HL-60/S4 (cell line): Measurements from ENCODE around the gene HM13.
"Not testable (repeated sequence)": the region's sequence is repeated elsewhere in the genome, so short reads cannot be mapped to it uniquely, and the experiment has no call there.

ENCODE experiments used
- in situ Hi-C: fragments of 300-500 bp; cut with MboI; formaldehyde crosslinking; loops from 2 replicates; pipeline ENCODE4 v1.14.3; 2022; ENCODE audit warnings: low sequenced_read_pairs

Gene HM13, protein sequence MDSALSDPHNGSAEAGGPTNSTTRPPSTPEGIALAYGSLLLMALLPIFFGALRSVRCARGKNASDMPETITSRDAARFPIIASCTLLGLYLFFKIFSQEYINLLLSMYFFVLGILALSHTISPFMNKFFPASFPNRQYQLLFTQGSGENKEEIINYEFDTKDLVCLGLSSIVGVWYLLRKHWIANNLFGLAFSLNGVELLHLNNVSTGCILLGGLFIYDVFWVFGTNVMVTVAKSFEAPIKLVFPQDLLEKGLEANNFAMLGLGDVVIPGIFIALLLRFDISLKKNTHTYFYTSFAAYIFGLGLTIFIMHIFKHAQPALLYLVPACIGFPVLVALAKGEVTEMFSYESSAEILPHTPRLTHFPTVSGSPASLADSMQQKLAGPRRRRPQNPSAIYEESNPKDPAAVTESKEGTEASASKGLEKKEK

DNA sequence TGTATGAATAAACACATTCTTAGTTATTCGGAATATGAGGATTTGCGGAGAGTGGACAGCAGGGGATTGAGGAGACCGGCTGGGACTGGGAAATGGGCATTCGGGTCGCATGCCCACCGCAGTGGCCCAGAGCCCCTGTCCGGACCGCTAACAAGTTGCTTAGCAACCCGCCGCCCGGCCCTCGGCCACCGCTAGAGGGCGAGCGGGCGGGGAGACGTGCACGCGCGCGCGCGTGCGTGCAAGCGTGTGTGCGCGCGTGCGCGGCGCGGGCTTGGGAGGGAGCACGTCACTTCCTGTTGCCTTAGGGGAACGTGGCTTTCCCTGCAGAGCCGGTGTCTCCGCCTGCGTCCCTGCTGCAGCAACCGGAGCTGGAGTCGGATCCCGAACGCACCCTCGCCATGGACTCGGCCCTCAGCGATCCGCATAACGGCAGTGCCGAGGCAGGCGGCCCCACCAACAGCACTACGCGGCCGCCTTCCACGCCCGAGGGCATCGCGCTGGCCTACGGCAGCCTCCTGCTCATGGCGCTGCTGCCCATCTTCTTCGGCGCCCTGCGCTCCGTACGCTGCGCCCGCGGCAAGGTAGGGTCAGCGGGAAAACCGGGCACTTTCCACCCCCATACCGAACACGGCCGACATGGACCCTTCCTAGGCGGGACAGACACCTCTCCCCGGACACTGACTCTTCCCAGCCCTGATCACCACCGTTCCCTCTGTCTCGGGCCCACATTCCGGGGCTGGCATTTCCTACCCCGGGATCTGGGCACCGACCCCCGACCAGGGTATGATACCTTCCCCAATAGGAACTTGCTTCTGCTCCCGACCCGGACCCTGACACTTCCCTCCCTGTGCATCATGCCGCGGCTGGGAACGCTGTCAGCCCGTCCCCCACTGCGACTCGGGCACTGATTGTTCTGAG is at the start of gene HM13:
HM13 (plus strand) TSS at position 289 of the 918 bp plus-strand sequence; CDS start at position 399, 110 bp downstream.
- in situ Hi-C loops, result no loop called here

DNA sequence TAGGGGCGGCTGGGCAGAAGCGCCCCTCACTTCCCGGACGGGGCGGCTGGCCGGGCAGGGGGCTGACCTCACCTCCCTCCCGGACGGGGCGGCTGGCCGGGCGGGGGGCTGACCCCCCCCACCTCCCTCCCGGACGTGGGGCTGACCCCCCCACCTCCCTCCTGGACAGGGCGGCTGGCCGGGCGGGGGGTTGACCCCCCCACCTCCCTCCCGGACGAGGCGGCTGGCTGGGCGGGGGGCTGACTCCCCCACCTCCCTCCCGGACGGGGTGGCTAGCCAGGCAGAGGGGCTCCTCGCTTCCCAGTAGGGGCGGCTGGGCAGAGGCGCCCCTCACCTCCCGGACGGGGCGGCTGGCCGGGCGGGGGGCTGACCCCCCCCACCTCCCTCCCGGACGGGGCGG is 43.3 kb upstream of the HM13 start:
- in situ Hi-C loops, result not testable (repeated sequence)

DNA sequence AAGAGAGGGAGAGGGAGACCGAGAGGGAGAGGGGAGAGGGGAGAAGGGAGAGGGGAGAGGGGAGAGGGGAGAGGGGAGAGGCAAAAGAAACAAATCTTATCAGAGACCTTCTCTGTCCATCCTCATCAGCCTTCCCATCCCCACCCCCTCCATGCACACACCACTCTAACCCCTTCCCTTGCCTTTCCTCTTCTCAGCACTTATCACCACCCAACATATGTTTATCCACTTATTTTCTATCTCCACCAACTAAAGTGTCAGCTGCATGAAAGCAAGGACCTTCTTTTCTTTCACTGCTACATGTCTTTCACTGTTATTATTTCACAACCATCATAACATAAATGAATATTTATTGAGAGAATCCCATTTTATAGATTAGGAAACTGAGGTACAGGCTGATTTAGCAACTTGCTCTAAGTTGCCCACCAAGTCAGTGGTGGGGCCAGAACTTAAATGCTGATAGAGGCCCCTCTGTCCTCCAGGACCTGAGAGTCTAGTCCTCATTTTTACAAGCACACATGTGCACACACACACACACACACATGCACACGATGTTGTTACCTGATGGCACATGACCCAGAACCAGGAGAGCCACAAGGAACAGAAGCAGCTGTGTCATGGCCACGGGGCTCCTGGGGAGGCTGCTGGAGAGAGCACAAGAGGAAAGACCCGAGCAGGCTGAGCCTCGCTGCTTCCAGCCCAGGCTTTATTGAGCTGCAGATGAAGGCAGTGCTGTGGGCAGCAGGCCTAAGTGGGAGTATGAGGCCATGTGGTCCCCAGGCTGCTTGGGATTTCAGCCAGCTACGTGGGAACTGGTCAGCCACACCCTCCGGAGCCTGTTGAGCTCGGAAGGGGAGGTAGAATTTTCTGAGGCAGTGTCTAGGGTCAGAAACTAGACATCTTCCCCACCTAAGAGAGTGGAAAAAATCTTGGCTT is 41.6 kb upstream of the HM13 start:
- in situ Hi-C loops, result no loop called here

DNA sequence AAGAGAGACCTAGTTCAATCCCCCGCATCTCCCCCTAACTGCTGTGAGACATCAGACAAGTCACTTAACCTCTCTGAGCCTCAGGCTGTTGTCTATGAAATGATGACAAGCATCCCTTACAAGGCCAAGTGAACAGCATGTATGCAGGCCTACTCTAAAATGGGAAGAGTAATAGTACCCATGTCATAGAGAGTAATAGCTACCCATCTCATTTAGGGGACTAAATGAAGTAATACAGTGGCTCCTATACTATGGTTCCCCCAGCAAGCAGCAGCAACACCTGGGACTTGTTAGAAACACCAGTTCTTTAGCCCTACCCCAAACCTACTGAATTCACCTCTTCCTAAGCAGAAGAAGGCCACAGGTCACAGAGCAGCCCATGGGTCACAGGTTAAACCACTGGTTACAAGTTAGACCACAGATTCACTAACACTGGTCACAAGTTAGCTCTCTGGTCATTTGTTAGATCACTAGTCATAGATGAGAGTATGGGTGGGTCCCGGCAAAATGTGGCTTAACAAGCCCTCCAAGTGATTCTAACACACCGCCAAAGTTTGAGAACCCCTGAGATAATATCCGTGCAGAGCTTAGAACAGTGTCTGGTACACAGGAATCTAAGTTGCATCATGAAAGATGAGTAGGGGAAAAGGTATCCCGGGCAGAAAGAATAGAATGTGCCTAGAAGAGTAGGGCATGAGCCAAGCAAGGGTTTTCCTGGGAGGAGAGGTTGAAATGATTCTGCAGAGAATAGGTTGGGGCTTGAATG is 40.7 kb upstream of the HM13 start:
- in situ Hi-C loops, result no loop called here

DNA sequence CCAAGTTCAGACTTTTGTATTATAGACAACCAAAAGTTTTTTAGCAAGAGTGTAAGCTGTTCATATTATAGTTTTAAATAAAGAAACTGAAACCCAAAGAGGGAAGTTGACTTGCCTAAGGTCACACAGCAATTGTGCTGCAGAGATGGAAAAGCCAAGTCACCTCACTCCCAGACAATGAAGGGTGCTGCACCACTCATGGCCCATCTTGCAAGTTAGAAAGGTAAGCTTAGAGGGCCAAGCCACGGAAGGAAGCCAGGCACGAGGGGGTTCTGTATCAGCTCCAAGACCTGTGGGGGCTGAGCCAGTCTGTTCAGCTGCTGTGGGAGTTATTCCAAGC is 40.2 kb upstream of the HM13 start:
- in situ Hi-C loops, result no loop called here

DNA sequence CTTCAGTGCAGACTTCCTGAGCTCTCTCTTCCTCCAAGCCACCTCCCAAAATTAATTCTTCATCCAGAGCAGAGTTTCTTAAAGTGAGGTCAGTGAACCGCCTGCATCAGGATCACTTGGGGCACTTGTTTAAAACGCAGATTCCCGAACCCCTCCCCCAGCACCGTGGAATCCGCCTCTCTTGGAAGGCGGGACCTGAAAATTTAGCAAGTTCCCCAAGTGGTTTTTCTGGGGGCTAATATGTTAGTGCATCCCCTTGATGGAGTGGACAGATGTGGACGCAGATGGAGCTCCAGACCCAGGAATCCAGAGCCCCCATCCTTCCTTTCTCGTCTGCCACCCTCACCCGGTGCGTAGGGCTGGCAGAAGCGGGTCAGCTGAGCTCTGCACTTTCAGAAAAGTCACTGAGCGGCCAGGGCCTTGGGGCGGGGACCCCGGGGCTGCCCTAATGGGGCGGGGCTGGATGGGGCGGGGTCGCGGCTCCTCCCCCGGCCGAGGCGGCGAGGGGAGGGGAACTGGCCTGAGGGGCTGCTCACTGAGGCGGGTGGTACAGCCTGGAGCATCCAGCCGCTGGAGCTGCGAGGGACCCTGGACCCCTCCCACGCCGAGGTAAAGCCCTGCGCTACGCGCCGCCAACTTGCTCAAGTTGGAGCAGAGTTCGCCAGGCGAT is 39.3 kb upstream of the HM13 start, which contains the start of the genes DEFB124 and REM1:
DEFB124 (minus strand) TSS at position 370 of the 670 bp plus-strand sequence. CDS start 2,114 bp downstream, outside the sequence.
REM1 (plus strand) TSS at position 531 of the 670 bp plus-strand sequence. CDS start 1,158 bp downstream, outside the sequence.
- in situ Hi-C loops, result no loop called here

DNA sequence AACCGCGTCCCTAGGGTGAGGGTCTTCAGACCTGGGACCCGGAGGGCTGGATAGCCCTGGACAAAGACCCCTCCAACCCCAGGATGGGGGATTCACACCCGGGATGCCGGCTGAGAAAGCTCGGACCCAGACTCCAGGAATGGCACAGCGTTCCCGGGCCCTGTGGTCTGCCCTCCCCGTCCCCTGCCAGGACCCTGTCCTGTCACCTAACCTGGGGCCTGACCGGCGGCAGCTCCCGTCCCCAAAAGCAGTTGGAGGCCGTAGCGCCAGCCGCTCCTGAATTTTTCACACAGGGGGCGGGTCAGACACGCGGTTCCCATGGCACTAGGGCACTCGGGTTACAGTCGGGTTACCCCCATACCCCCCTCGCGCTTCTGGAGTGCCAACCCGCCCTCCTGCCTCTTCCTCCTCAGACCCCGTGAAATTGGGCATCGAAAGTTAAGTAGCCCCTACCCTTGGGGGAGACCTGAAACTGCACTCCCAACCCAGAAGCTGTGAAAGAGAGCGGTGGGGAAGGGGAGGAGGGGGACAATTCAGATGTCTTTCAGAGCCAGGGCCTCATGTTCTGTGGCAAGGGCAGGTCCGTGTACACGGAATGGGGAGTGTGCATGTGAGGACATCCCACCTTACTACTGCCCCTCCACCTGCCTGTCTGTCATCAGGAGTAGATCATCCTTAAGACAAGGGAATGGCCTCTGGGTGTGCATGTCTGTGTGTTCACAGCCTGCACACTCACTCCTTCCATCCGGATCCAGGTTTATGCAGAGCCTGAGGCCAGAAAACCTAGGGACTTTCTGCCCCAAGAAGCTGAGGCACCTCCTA is 38.6 kb upstream of the HM13 start:
- in situ Hi-C loops, result no loop called here

DNA sequence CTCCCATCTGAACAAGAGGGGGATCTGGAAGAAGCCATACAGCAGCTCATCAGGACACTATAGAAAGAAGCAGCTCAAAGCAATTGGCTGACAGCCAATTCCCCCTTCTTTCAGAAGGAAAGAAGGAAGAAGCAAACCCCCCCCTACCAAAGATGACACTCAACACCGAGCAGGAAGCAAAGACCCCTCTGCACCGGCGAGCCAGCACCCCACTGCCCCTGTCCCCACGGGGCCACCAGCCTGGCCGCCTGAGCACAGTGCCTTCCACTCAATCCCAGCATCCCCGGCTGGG is 38.0 kb upstream of the HM13 start:
- in situ Hi-C loops, result no loop called here

DNA sequence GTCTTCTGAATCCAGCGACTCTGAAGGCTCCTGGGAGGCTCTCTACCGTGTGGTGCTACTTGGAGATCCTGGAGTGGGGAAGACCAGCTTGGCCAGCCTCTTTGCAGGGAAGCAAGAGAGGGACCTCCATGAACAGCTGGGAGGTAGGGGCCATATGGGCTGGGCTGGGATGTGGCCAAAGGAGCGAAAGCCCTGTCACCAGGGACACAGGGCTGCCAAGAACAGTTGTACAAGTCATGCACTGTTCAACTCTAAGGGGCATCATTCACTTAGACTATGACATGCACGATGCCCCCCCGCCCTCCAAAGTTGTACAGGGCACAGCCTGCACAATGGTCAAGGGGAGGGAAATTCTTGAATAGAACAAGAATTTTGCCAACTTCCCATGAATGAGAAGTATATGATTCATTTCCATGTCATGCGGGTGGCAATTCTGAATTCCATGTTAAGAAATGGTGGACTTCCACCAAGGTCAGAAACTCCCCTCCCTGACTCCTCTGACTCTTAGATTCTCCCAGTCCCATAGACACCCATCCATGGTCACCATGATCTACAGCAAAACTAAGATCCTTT is 37.5 kb upstream of the HM13 start:
- in situ Hi-C loops, result no loop called here

DNA sequence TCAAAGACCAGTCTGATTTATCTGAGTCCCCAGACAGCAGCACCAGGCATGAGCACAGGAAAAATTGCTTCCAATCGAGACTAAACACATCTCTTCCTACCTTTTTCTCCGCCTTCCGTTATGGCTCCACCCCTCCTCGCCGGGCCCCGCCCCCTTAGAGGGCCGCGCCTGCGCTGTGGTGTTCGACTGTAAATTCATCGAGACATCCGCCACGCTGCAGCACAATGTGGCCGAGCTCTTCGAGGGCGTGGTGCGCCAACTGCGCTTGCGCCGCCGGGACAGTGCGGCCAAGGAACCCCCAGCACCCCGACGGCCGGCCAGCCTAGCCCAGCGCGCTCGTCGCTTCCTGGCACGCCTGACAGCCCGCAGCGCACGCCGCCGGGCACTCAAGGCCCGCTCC is 30.2 kb upstream of the HM13 start:
- in situ Hi-C loops, result no loop called here

DNA sequence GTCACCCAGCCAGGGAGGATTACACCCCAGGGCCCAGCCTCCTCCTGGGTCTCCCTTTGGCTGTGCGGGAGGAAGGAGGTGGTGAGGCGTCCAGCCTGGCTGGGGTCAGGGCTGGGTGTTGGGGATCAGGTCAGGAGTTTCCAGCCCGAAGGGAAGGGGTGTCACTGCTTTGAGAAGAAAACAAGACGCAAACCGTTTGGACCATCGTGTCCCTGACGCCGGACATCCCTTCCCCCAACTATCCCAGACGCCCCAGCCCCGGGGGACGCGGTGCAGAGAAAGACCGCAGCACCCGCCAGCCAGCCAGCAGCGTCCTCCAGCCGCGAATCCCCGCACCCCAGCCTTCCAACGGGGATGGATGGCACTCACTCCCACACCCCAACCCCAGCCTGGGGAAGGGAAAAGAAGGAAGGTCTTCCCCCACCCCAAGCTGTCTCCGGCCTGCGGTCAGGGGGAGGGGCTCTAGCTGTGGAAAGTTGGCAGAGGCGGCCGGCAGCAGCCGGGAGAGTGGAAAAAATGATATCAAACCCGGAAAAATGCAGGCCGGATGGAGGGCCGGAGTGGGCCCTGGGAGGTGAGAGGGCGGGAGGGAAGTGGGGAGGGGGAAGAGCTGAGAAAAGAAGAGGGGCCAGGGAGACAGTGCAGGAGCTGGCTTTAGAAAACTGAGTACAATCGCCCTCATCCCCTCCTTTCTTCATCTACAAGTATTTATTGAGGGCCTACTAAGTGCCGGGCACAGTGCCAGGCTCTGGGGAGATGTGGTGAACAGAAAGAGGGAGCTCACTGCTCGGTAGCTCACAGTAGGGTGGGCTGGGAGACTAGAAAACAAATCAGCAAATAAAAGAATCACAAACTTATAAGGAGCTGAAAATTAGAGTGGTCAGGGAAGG is 28.5 kb upstream of the HM13 start:
- in situ Hi-C loops, result no loop called here

DNA sequence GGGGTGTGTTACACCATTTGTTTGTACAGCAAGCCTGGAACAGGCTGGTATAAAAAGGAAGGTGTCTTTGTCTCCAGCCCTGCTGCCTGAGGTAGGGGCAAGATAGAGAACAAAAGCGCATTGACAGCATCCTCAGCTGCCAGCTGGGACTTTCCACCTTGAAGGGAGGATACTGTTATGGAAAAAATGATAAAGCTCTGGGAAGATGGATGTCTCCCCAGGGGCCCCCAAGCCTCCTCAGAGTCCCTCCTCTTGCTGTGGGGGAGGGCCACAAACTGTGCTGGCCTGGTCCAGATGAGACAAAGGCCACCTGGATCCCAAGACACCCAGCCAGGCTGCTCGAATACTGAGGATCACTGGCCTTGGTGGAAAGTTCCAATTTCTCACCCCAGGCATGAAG is 26.1 kb upstream of the HM13 start:
- in situ Hi-C loops, result no loop called here

DNA sequence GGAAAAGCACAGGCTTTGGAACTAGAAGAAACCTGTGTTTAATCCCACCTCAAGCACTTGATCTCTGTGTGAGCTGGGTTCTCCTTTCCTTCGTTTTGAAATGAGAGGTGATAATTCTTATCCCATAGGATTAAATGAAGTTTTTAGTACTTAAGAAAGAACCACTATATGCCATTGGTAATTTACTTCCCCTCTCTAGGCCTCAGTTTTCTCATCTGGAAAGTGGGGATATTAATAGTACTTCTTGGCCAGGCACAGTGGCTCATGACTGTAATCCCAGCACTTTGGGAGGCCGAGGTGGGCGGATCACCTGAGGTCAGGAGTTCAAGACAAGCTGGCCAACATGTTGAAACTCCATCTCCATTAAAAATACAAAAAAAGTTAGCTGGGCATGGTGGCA is 25.1 kb upstream of the HM13 start:
- in situ Hi-C loops, result no loop called here

DNA sequence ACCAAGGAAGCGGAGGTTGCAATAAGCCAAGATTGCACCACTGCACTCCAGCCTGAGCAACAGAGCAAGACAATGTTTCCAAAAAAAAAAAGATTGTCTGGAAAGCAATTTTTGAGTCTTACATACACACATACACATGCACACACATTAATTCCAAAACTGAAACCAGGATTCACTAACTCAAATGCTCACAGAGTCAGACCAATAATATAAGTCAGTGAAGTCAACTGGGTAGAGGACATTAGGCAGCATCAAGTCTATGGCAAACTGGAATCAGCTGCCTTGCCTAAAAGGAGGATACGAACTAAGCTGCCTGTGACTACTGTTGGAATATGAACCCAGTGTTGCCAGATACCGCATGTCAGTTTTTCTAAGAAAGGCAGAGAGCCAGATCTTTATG is 23.5 kb upstream of the HM13 start:
- in situ Hi-C loops, result no loop called here

DNA sequence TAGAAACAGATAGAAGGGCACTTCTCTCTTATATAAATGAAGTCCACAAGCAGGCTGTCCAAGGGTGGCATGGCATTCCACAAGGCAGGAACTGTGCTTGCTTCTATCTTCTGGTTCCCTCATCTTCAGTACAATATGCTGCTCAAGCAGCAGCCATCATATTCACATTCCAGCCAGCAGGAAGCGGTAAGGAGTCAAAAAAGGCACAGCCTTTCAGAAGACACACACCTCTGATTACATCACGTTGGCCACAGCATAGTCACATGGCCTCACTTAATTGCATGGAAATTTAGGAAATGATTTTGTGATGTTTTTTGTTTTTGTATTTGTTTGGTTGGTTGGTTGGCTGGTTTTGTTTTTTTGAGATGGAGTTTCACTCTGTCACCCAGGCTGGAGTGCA is 20.1 kb upstream of the HM13 start:
- in situ Hi-C loops, result no loop called here

DNA sequence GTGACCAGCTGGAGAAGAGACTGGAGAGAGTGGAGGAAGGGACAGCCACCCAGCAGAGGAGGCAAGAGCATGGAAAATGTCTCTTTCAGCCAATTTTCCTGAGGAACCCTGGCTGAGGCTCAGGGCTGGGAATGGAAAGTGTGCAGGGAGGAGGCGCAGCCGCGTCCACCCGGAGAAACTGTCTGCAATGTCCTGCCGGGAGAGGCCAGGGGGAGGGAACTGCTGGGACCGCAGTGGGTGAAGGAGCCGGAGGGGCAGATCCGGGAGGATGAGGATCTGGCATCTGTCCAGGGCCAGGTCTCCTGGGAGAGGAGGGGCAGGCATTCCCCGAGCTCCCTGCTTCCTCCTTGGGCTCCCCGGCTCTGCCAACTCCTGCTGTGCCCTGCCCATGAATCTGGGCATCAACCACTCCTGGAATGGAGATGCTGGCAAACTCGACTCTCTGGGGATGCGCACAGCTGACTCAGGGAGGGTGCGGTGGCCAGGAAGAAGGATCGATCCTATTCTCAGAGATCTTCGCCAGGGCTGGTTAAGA is 17.4 kb upstream of the HM13 start:
- in situ Hi-C loops, result no loop called here
